HepG2 (cell line): ENCODE measurements around the gene CCDC154. TPM values are rescaled to one million over a fixed set of nuclear protein-coding genes. Genes with fewer than 3 reads are reported as not detected.

Experiments
- ATAD3A ChIP-seq: sonication (generic); formaldehyde crosslinking; IDR thresholded peaks from 2 replicates; pipeline ENCODE4 v1.4.0; 2020; ENCODE audit warnings: missing genetic modification reagents
- ATF1 ChIP-seq: IDR thresholded peaks from 2 replicates; pipeline ENCODE4 v1.6.1; 2016; ENCODE audit warnings: mild to moderate bottlenecking, control low read depth
- ATF6 ChIP-seq: sonication (generic); formaldehyde crosslinking; conservative IDR thresholded peaks from 2 replicates; pipeline ENCODE4 v1.4.0; 2020; ENCODE audit warnings: missing genetic modification reagents
- BCL6 ChIP-seq: IDR thresholded peaks from 2 replicates; pipeline ENCODE4 v1.6.1; 2016; ENCODE audit warnings: missing genetic modification reagents, missing compliant biosample characterization
- CBX5 ChIP-seq: sonication (generic); formaldehyde crosslinking; IDR thresholded peaks from 2 replicates; pipeline ENCODE4 v1.4.0; 2020; ENCODE audit warnings: missing genetic modification reagents, borderline replicate concordance
- KDM5B ChIP-seq: sonication (generic); formaldehyde crosslinking; IDR thresholded peaks from 2 replicates; pipeline ENCODE4 v1.4.0; 2020; ENCODE audit warnings: missing genetic modification reagents, mild to moderate bottlenecking, borderline replicate concordance
- NCOA5 ChIP-seq: sonication (generic); formaldehyde crosslinking; IDR thresholded peaks from 2 replicates; pipeline ENCODE4 v1.4.0; 2020; ENCODE audit warnings: missing genetic modification reagents
- PHF8 ChIP-seq: sonication (generic); formaldehyde crosslinking; IDR thresholded peaks from 2 replicates; pipeline ENCODE4 v1.5.0; 2020; ENCODE audit warnings: missing genetic modification reagents
- REPIN1 ChIP-seq: sonication (generic); formaldehyde crosslinking; IDR thresholded peaks from 2 replicates; pipeline ENCODE4 v1.8.0; 2022; ENCODE audit warnings: missing genetic modification reagents, low read depth, mild to moderate bottlenecking, borderline replicate concordance
- SP4 ChIP-seq: sonication (generic); formaldehyde crosslinking; IDR thresholded peaks from 2 replicates; pipeline ENCODE4 v1.8.1; 2023; ENCODE audit warnings: mild to moderate bottlenecking, missing genetic modification reagents
- ZFX ChIP-seq: sonication (generic); formaldehyde crosslinking; IDR thresholded peaks from 2 replicates; pipeline ENCODE4 v1.4.0; 2020; ENCODE audit warnings: mild to moderate bottlenecking, low read depth, missing genetic modification reagents, moderate library complexity
- ZKSCAN8 ChIP-seq: IDR thresholded peaks from 2 replicates; pipeline ENCODE4 v1.6.1; 2016; ENCODE audit warnings: borderline replicate concordance, missing genetic modification reagents, missing compliant biosample characterization
- ZNF235 ChIP-seq: sonication (generic); formaldehyde crosslinking; IDR thresholded peaks from 2 replicates; pipeline ENCODE4 v1.8.1; 2023; ENCODE audit warnings: mild to moderate bottlenecking, missing genetic modification reagents, borderline replicate concordance
- polyA plus RNA-seq, 8 experiments: library from polyadenylated mRNA; depleted of rRNA in 3 of 8; stranded (reverse) in 7 of 8; unstranded in 1 of 8; fragments of >200 nt; fragmentation: Illumina TruSeq in 4 of 8; extraction: Trizol in 4 of 8; gene quantifications; 2 replicates each; pipeline versions ENCODE4 v1.2.1 to v1.2.3, GENCODE V29; 2011 to 2016; ENCODE audit warnings: low read depth in 4 of 8, missing spikeins in 1 of 8, mixed read lengths in 1 of 8; ENCODE audit not compliant: insufficient read depth in 1 of 8
- total RNA-seq, 5 experiments: library from RNA; depleted of rRNA; stranded (reverse); fragments of >200 nt; fragmentation: Illumina TruSeq; extraction: Trizol; gene quantifications; 2 replicates each; pipeline ENCODE4 v1.2.3, GENCODE V29; 2016; ENCODE audit warnings: low read depth in 1 of 5
- TF ChIP-seq, protein P1 (sequence below): sonication (generic); formaldehyde crosslinking; IDR thresholded peaks from 2 replicates; pipeline ENCODE4 v1.4.0; 2020; ENCODE audit warnings: missing genetic modification reagents, borderline replicate concordance
- TF ChIP-seq, protein P2 (sequence below): sonication (generic); formaldehyde crosslinking; IDR thresholded peaks from 2 replicates; pipeline ENCODE4 v1.4.0; 2020; ENCODE audit warnings: missing genetic modification reagents, borderline replicate concordance
- TF ChIP-seq, protein P3 (sequence below): IDR thresholded peaks from 2 replicates; pipeline ENCODE4 v1.6.1; 2016; ENCODE audit warnings: missing biosample characterization, missing genetic modification reagents, low read depth
- TF ChIP-seq, protein P4 (sequence below): sonication (generic); formaldehyde crosslinking; conservative IDR thresholded peaks from 2 replicates; pipeline ENCODE4 v1.8.1; 2023; ENCODE audit warnings: missing genetic modification reagents

Gene CCDC154
- total and polyA plus RNA-seq, 2 of the 13 experiments (the other 11 are each of a cell fraction or from before 2014, with no cell fraction given): 0.92 to 1.5 TPM

- TF ChIP-seq NCOA5 (CRISPR knock-in tag): no peak
- TF ChIP-seq, protein P1, sequence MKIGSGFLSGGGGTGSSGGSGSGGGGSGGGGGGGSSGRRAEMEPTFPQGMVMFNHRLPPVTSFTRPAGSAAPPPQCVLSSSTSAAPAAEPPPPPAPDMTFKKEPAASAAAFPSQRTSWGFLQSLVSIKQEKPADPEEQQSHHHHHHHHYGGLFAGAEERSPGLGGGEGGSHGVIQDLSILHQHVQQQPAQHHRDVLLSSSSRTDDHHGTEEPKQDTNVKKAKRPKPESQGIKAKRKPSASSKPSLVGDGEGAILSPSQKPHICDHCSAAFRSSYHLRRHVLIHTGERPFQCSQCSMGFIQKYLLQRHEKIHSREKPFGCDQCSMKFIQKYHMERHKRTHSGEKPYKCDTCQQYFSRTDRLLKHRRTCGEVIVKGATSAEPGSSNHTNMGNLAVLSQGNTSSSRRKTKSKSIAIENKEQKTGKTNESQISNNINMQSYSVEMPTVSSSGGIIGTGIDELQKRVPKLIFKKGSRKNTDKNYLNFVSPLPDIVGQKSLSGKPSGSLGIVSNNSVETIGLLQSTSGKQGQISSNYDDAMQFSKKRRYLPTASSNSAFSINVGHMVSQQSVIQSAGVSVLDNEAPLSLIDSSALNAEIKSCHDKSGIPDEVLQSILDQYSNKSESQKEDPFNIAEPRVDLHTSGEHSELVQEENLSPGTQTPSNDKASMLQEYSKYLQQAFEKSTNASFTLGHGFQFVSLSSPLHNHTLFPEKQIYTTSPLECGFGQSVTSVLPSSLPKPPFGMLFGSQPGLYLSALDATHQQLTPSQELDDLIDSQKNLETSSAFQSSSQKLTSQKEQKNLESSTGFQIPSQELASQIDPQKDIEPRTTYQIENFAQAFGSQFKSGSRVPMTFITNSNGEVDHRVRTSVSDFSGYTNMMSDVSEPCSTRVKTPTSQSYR (CRISPR knock-in tag): no peak
- no peak for TF ChIP-seq CBX5 (CRISPR knock-in tag)
- peak; percentile 89 for TF ChIP-seq BCL6 (CRISPR knock-in tag)
- peak; percentile 78; the same call in 1 of the 2 replicates for TF ChIP-seq REPIN1 (CRISPR knock-in tag)
- TF ChIP-seq, protein P2, sequence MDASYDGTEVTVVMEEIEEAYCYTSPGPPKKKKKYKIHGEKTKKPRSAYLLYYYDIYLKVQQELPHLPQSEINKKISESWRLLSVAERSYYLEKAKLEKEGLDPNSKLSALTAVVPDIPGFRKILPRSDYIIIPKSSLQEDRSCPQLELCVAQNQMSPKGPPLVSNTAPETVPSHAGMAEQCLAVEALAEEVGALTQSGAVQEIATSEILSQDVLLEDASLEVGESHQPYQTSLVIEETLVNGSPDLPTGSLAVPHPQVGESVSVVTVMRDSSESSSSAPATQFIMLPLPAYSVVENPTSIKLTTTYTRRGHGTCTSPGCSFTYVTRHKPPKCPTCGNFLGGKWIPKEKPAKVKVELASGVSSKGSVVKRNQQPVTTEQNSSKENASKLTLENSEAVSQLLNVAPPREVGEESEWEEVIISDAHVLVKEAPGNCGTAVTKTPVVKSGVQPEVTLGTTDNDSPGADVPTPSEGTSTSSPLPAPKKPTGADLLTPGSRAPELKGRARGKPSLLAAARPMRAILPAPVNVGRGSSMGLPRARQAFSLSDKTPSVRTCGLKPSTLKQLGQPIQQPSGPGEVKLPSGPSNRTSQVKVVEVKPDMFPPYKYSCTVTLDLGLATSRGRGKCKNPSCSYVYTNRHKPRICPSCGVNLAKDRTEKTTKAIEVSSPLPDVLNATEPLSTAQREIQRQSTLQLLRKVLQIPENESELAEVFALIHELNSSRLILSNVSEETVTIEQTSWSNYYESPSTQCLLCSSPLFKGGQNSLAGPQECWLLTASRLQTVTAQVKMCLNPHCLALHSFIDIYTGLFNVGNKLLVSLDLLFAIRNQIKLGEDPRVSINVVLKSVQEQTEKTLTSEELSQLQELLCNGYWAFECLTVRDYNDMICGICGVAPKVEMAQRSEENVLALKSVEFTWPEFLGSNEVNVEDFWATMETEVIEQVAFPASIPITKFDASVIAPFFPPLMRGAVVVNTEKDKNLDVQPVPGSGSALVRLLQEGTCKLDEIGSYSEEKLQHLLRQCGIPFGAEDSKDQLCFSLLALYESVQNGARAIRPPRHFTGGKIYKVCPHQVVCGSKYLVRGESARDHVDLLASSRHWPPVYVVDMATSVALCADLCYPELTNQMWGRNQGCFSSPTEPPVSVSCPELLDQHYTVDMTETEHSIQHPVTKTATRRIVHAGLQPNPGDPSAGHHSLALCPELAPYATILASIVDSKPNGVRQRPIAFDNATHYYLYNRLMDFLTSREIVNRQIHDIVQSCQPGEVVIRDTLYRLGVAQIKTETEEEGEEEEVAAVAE (CRISPR knock-in tag): peak; percentile 68; the same call in 1 of the 2 replicates
- TF ChIP-seq ATAD3A (CRISPR knock-in tag): no peak
- TF ChIP-seq ZKSCAN8 (CRISPR knock-in tag): no peak; the same call in 1 of the 2 replicates
- TF ChIP-seq KDM5B (CRISPR knock-in tag): no peak
- TF ChIP-seq, protein P3, sequence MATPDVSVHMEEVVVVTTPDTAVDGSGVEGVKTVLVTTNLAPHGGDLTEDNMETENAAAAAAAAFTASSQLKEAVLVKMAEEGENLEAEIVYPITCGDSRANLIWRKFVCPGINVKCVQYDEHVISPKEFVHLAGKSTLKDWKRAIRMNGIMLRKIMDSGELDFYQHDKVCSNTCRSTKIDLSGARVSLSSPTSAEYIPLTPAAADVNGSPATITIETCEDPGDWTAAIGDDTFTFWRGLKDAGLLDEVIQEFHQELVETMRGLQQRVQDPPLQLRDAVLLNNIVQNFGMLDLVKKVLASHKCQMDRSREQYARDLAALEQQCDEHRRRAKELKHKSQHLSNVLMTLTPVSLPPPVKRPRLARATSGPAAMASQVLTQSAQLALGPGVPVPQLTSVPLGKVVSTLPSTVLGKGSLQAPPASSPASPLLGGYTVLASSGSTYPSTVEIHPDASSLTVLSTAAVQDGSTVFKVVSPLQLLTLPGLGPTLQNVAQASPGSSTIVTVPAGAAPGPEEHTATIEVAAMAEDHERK (CRISPR knock-in tag): no peak
- TF ChIP-seq PHF8 (CRISPR knock-in tag): peak; percentile 51
- TF ChIP-seq SP4 (CRISPR knock-in tag): no peak
- TF ChIP-seq, protein P4, sequence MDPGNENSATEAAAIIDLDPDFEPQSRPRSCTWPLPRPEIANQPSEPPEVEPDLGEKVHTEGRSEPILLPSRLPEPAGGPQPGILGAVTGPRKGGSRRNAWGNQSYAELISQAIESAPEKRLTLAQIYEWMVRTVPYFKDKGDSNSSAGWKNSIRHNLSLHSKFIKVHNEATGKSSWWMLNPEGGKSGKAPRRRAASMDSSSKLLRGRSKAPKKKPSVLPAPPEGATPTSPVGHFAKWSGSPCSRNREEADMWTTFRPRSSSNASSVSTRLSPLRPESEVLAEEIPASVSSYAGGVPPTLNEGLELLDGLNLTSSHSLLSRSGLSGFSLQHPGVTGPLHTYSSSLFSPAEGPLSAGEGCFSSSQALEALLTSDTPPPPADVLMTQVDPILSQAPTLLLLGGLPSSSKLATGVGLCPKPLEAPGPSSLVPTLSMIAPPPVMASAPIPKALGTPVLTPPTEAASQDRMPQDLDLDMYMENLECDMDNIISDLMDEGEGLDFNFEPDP: no peak
- peak; percentile 78 for TF ChIP-seq ZFX (CRISPR knock-in tag)
- TF ChIP-seq ATF6: no peak
- TF ChIP-seq ZNF235 (CRISPR knock-in tag): no peak
- no peak for TF ChIP-seq ATF1
These were observed 13.4 kb downstream of the CCDC154 start, which contains the start of gene PERCC1 (continued) for GRCh38 chr16:1430759-1431496.
